GM12874 (cell line): ENCODE measurements around the gene CENPV.

ENCODE experiments used
- TF ChIP-seq, protein P1 (sequence below): IDR thresholded peaks from 2 replicates; pipeline ENCODE4 v1.5.1; 2011; ENCODE audit warnings: low read depth, mild to moderate bottlenecking, control low read depth, low read length, moderate library complexity; ENCODE audit not compliant: insufficient read depth

The CENPV gene

DNA sequence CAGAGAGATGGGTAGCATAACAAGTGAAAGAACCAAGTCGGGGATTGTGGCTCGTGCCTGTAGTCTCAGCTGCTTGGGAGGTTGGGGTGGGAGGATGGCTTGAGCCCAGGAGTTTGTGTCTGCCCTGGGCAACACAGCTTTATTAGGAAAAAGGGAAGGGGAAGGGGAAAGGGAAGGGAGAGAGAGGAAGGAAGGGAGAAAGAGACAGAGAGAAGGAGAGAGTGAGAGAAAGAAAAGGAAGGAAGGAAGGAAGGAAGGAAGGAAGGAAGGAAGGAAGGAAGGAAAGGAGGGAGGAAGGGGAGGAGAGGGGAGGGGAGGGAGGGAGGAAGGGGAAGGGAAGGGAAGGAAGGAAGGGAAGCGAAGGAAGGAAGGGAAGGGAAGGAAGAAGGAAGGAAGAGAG is 33.3 kb downstream of the CENPV start:
- TF ChIP-seq, protein P1, sequence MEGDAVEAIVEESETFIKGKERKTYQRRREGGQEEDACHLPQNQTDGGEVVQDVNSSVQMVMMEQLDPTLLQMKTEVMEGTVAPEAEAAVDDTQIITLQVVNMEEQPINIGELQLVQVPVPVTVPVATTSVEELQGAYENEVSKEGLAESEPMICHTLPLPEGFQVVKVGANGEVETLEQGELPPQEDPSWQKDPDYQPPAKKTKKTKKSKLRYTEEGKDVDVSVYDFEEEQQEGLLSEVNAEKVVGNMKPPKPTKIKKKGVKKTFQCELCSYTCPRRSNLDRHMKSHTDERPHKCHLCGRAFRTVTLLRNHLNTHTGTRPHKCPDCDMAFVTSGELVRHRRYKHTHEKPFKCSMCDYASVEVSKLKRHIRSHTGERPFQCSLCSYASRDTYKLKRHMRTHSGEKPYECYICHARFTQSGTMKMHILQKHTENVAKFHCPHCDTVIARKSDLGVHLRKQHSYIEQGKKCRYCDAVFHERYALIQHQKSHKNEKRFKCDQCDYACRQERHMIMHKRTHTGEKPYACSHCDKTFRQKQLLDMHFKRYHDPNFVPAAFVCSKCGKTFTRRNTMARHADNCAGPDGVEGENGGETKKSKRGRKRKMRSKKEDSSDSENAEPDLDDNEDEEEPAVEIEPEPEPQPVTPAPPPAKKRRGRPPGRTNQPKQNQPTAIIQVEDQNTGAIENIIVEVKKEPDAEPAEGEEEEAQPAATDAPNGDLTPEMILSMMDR = no peak

DNA sequence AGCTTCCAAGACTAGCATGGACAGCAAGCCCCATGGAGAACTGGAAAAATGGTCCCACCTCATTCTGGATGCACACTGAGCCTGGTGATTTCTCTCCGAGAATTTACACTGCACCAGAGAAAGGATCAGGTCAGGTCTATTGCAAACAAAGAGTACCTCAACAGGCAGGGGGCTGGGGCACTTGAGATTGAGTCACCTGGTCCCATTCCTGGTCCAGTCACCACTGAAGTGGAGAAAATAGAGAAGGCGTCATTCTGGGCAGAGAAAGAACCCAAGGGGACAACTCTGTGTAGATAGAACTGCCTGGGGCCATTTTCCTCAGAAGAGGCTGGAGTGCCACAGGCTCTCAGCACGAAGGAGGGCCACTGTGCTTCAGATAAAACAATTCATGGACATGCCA is 38.4 kb downstream of the CENPV start:
- TF ChIP-seq, protein P1 = no peak

DNA sequence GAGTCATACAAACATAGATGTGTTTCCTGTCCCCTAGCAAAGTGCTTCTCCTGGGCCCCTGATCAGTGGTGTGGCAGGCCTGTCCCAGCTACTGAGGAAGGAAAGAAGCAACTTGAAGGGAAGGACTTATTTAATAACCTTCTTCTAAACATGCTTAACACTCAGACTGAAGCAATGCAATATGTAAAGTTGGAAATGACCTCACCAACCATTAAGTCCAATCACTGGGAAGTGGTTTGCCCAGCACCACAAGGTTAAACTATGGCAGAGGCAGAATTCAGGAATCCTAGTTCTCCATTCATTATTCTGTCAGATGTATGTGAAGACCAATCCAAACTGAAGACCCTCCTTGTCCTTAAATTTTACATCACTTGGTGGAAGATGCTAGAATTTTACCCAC is 39.1 kb downstream of the CENPV start:
- TF ChIP-seq, protein P1 = no peak

DNA sequence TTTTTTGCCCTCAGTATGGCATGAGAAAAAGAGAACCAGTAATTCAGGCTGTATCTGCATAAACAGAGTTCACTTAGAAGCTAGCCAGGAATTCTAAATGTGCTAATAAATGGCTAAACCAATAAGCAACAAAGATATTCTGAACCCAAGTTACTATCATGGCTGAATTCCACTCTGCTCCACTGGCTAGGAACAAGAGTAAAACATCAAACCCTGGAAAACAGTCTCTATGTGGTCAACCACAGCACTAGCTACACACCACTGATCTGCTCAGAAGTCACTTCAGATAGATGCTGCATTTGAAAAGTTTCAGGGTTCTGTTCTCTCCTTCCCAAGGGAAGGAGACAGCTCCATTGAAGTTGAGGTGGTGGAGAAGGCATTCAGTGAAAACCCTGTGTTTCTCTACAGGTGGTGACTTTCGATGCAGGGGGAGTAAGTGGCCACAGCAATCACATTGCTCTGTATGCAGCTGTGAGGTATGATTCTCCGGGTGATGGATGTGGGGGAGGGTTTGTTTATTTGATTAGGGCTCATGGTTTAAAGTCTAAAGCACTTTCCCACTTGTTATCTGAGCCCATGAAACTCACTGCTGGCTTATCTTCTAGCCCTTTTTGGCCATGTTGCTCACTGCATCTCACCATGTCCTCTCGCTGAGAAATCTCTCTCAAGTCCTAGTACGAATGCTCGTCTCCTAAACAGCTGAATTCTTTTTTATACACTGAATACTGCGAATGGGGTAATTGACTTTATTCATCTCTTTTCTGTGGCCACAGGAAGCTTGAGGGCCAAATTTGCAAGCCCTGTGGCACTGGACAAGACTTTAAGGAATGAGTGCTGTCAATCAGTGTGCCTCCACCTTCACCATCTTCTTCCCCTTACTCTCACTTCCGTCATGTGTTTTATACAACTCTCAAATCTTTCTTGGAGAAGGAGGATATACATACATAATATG is 39.9 kb downstream of the CENPV start:
- TF ChIP-seq, protein P1 = no peak

DNA sequence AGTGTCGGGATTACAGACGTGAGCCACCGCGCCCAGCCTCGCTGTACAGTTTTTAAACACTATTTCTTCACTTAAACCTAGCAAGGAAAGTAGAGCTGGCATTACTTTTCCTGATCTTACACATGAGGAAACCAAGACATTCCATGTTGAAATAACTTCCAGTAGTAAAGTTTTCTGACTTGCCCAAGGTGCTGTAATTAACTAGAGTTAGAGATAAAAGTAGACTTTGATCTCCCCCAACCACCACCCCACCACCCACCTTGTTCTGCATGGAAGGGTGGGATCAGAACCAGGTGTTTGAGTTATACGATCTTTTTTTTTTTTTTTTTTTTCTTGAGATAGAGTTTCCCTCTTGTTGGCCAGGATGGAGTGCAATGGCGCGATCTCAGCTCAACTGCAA is 47.1 kb downstream of the CENPV start:
- TF ChIP-seq, protein P1 = no peak

DNA sequence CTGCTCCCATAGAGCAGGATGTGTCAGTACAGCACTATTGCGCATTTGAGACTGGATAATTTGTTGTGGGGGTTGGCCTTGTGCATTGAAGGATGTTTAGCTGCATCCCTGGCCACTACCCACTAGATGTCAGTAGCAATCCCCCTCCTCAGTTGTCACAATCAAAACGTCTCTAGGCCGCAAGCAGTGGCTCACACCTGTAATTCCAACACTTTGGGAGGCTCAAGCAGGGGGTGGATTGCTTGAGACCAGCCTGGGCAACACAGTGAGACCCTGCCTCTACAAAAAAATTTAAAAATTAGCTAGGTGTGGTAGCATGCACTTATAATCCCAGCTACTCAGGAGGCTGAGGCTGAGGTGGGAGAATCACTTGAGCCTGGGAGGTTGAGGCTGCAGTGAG is 48.4 kb downstream of the CENPV start:
- TF ChIP-seq, protein P1 = peak; percentile 60

DNA sequence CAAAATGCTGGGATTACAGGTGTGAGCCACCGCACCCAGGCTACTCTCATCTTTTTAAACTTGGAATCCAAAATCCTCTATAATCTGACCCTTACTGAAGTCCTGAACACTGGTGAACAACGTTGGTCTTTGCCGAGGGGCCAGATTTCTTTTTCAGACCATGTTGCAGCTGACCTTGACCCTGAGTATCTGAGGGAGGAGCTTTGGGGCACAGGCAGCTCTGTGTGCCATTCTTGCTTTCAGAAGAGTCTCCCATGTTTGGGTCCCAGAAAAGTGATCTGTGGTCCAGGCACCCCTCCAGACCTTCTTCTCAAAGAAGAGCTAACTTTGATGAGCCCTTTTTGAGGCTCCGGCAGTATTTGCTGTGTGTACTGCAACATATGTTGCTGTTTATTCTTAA is 50.4 kb downstream of the CENPV start:
- TF ChIP-seq, protein P1 = no peak
